ENCODE measurements around the gene IGF1R. TPM values are rescaled to one million over a fixed set of nuclear protein-coding genes. Genes with fewer than 3 reads are reported as not detected.
A peak's percentile ranks its signal among the peaks of the same experiment; 100 is the strongest.

IGF1R gene
- total RNA-seq, 1 donor from 2014 or later = 131 TPM

DNA sequence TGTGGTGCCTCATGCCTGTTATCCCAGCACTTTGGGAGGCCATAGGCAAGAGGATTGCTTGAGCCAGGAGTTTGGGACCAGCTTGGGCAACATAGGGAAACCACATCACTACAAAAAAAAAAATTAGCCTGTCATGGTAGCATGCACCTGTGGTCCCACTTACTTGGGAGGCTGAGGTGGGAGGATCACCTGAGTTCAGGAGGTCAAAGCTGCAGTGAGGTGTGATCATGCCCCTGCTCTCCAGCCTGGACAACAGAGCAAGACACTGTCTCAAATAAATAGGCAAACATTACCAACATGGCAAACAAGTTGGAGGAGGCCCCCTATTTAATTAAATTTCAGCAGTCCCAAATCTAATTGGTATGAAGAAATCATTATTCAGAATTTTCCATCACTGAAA lies 215.6 kb downstream of the IGF1R start:
- Mint-ChIP-seq H3K36me3 (ENCODE audit: low read depth, unreplicated experiment) (no peaks in the 10 kb centered on the region), H3K9me3 (ENCODE audit: unreplicated experiment) (no peaks in the 10 kb centered on the region), H3K27ac (ENCODE audit: unreplicated experiment) (no peak overlapping the region), H3K4me3 (ENCODE audit: unreplicated experiment) (no peak overlapping the region), H3K27me3 (ENCODE audit: unreplicated experiment) (peaks cover 2% of the 10 kb centered on the region), H3K4me1 (ENCODE audit: unreplicated experiment) (peaks cover 39% of the 10 kb centered on the region)
- no peak for DNase-seq (ENCODE audit: low spot score)
- TF ChIP-seq, protein P1, sequence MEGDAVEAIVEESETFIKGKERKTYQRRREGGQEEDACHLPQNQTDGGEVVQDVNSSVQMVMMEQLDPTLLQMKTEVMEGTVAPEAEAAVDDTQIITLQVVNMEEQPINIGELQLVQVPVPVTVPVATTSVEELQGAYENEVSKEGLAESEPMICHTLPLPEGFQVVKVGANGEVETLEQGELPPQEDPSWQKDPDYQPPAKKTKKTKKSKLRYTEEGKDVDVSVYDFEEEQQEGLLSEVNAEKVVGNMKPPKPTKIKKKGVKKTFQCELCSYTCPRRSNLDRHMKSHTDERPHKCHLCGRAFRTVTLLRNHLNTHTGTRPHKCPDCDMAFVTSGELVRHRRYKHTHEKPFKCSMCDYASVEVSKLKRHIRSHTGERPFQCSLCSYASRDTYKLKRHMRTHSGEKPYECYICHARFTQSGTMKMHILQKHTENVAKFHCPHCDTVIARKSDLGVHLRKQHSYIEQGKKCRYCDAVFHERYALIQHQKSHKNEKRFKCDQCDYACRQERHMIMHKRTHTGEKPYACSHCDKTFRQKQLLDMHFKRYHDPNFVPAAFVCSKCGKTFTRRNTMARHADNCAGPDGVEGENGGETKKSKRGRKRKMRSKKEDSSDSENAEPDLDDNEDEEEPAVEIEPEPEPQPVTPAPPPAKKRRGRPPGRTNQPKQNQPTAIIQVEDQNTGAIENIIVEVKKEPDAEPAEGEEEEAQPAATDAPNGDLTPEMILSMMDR (IDR thresholded peaks at IDR 0.05; ENCODE audit: unreplicated experiment) = no peak

DNA sequence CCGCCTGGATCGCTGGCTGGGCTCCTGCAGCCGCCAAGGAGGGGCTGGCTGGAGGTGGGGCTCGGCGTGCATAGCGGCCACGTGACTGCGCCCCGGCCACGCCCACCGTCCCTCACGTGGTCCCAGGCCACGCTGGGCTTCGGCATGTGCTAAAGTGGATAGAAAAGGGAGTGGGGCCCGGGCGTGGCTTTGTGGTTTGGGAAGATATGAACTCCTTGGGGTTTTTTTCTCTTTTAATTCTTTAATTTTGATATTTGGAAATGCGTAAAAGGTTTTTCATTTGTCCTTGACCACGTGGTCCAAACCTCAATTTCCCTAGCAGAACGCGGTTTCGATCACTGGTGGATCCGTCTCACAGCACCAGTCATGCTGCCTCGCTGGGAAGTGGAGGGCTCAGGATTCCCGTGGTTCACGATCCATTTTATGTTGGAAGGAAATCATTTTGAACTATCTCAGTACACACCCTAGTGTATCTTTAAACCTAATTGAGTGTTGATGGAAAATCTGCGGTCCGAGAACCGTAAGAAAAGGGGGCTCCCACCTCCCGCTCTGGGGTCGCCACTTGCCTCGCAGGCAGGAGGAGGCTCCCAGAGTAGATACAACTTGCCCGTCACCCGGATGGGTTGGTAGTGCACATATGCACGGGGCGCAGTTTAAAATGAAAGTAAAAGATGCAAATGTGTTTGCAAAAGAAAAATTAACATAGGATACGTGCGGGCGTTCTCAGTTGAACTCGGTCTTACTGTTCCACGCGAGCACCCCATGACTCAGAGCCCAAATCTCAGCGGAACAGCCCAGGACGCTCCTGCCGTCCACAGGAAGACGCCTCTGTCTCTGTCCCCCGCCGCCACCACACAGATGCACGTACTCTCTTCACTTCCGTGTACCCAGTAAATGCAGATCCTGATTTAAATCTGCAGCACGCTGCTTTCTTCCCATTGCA lies 217.3 kb downstream of the IGF1R start:
- TF ChIP-seq, protein P1 (IDR thresholded peaks at IDR 0.05; ENCODE audit: unreplicated experiment) = no peak
- Mint-ChIP-seq H3K9me3 (ENCODE audit: unreplicated experiment) (no peaks in the 10 kb centered on the region), H3K4me1 (ENCODE audit: unreplicated experiment) (peaks cover 44% of the 10 kb centered on the region), H3K36me3 (ENCODE audit: low read depth, unreplicated experiment) (no peaks in the 10 kb centered on the region), H3K27me3 (ENCODE audit: unreplicated experiment) (peaks cover 2% of the 10 kb centered on the region), H3K4me3 (ENCODE audit: unreplicated experiment) (peak overlapping the region; percentile 89), H3K27ac (ENCODE audit: unreplicated experiment) (peak overlapping the region; percentile 57)
- peak; percentile 82 for DNase-seq (ENCODE audit: low spot score)

DNA sequence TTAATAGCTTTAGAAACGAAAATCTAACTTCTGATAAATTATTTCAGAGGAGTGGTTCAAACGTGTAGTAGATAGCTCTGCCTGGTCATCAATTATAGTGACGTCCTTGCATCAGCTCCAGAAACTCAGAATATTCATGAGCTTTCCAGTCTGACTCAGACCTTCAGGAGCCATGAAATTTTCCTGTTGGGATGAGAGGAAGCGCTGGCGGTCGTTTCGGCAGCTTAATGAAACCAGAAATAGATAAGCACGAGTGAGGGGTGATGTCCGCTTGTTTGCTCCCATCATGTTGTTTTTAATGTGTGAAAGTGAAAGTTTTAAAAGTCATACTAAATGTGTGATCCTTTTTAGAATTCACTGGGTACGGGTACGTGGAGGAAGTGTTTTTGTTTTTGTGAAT lies 218.2 kb downstream of the IGF1R start:
- H3K27ac Mint-ChIP-seq (ENCODE audit: unreplicated experiment) = peak overlapping the region; percentile 71
- no peaks in the 10 kb centered on the region for H3K36me3 Mint-ChIP-seq (ENCODE audit: low read depth, unreplicated experiment)
- H3K9me3 Mint-ChIP-seq (ENCODE audit: unreplicated experiment) = no peaks in the 10 kb centered on the region
- H3K4me3 Mint-ChIP-seq (ENCODE audit: unreplicated experiment) = peak overlapping the region; percentile 89
- peaks cover 2% of the 10 kb centered on the region for H3K27me3 Mint-ChIP-seq (ENCODE audit: unreplicated experiment)
- DNase-seq (ENCODE audit: low spot score) = no peak
- TF ChIP-seq, protein P1 (IDR thresholded peaks at IDR 0.05; ENCODE audit: unreplicated experiment) = no peak
- H3K4me1 Mint-ChIP-seq (ENCODE audit: unreplicated experiment) = peaks cover 39% of the 10 kb centered on the region

DNA sequence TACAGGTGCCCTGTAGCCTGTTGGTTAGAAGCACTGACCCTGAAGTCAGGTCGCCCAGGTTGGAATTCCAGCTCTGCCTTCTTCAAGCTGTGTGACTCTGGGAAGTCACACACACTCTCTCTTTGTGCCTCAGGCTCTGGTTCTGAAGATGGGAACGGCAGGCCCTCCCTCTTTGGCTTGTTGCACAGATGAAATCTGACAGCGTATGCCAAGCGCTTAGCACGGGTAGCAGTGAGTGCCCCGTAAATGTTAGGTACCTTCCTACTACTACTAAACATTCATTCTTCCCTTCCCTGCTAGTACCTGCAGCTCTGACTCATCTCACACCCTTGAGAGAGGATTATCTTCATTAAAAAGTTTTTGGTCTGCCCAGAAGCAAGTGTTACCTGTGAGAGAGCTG lies 220.2 kb downstream of the IGF1R start:
- H3K4me3 Mint-ChIP-seq (ENCODE audit: unreplicated experiment) = no peak overlapping the region
- TF ChIP-seq, protein P1 (IDR thresholded peaks at IDR 0.05; ENCODE audit: unreplicated experiment) = no peak

DNA sequence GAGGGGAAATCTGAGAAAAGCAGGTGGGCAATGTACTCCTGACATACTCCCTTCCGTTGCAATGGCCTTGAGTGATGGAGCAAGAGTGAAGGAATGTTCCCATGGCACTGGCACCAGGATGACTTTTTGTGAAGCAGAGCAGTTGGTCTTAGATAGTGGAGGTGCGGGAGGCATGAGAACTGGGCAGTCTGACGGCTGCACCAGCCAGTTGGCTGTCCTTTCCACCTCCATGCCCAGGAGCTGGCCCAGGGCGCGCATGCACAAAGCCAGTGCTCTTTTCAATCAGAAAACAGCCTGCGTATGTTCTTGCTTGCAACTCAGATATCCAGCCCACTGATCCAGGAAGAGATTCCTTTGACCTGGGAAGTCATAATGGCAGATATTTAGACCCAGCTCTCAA lies 222.4 kb downstream of the IGF1R start:
- H3K4me1 Mint-ChIP-seq (ENCODE audit: unreplicated experiment) = peaks cover 30% of the 10 kb centered on the region
- no peaks in the 10 kb centered on the region for H3K9me3 Mint-ChIP-seq (ENCODE audit: unreplicated experiment)
- DNase-seq (ENCODE audit: low spot score) = no peak
- H3K36me3 Mint-ChIP-seq (ENCODE audit: low read depth, unreplicated experiment) = no peaks in the 10 kb centered on the region
- H3K27me3 Mint-ChIP-seq (ENCODE audit: unreplicated experiment) = peaks cover 1% of the 10 kb centered on the region
- H3K4me3 Mint-ChIP-seq (ENCODE audit: unreplicated experiment) = no peak overlapping the region
- H3K27ac Mint-ChIP-seq (ENCODE audit: unreplicated experiment) = no peak overlapping the region
- TF ChIP-seq, protein P1 (IDR thresholded peaks at IDR 0.05; ENCODE audit: unreplicated experiment) = no peak

More for the DNA sequence above, 220.2 kb downstream of the IGF1R start:
- H3K9me3 Mint-ChIP-seq (ENCODE audit: unreplicated experiment) = no peaks in the 10 kb centered on the region
- no peak for DNase-seq (ENCODE audit: low spot score)
- H3K27me3 Mint-ChIP-seq (ENCODE audit: unreplicated experiment) = peaks cover 1% of the 10 kb centered on the region
- peaks cover 30% of the 10 kb centered on the region for H3K4me1 Mint-ChIP-seq (ENCODE audit: unreplicated experiment)
- H3K36me3 Mint-ChIP-seq (ENCODE audit: low read depth, unreplicated experiment) = no peaks in the 10 kb centered on the region
- no peak overlapping the region for H3K27ac Mint-ChIP-seq (ENCODE audit: unreplicated experiment)

Data from endothelial cell (in vitro differentiated cells).